Endodermal cell (in vitro differentiated cells): ENCODE data around the gene BEX4. TPM values are rescaled to one million over a fixed set of nuclear protein-coding genes. Genes with fewer than 3 reads are reported as not detected.
A peak's percentile ranks its signal among the peaks of the same experiment; 100 is the strongest.
"Not testable (repeated sequence)": the region's sequence is repeated elsewhere in the genome, so short reads cannot be mapped to it uniquely, and the experiment has no call there.

Source experiments
- DNase-seq: peaks from one replicate; pipeline ENCODE4 v3.0.0-alpha.2; 2017
- H3K27ac ChIP-seq: 2 replicates; pipeline ENCODE4 v1.5.1; 2013; ENCODE audit warnings: mild to moderate bottlenecking, low read depth, low read length, moderate library complexity
- H3K27me3 ChIP-seq: 2 replicates; pipeline ENCODE4 v1.6.1; 2013; ENCODE audit warnings: mild to moderate bottlenecking, low read length, moderate library complexity; ENCODE audit not compliant: insufficient read depth, control insufficient read depth, poor library complexity, severe bottlenecking
- H3K36me3 ChIP-seq: 2 replicates; pipeline ENCODE4 v1.7.0; 2013; ENCODE audit warnings: mild to moderate bottlenecking, low read length, moderate library complexity; ENCODE audit not compliant: control insufficient read depth, insufficient read depth
- H3K4me1 ChIP-seq: one replicate; pipeline ENCODE4 v1.7.0; 2013; ENCODE audit warnings: low read length; ENCODE audit not compliant: control insufficient read depth, insufficient read depth
- H3K4me3 ChIP-seq: 2 replicates; pipeline ENCODE4 v1.5.1; 2013; ENCODE audit warnings: mild to moderate bottlenecking, low read length, moderate library complexity
- H3K9ac ChIP-seq: 2 replicates; pipeline ENCODE4 v1.6.1; 2013; ENCODE audit warnings: mild to moderate bottlenecking, low read length, moderate library complexity; ENCODE audit not compliant: poor library complexity, severe bottlenecking; ENCODE audit errors: extremely low read depth
- H3K9me3 ChIP-seq: 2 replicates; pipeline ENCODE4 v1.6.1; 2013; ENCODE audit warnings: mild to moderate bottlenecking, low read length, moderate library complexity; ENCODE audit not compliant: control insufficient read depth
- H3K27ac Mint-ChIP-seq: 2 replicates; pipeline ENCODE4 v1.8.0; 2020; ENCODE audit warnings: mixed read lengths
- H3K27me3 Mint-ChIP-seq: 2 replicates; pipeline ENCODE4 v1.8.0; 2021; ENCODE audit warnings: mild to moderate bottlenecking, mixed read lengths; ENCODE audit not compliant: insufficient read depth
- H3K36me3 Mint-ChIP-seq: 2 replicates; pipeline ENCODE4 v1.8.0; 2020; ENCODE audit warnings: low read depth, mixed read lengths
- H3K4me1 Mint-ChIP-seq: 2 replicates; pipeline ENCODE4 v1.8.0; 2020; ENCODE audit warnings: mixed read lengths
- H3K4me3 Mint-ChIP-seq: 2 replicates; pipeline ENCODE4 v1.8.0; 2020; ENCODE audit warnings: mild to moderate bottlenecking, moderate library complexity, mixed read lengths
- H3K9me3 Mint-ChIP-seq: 2 replicates; pipeline ENCODE4 v1.8.0; 2020; ENCODE audit warnings: mild to moderate bottlenecking, mixed read lengths
- WGBS, 2 experiments: methylation state at CpG; one replicate each; pipeline versions ENCODE4 v1.1.5 to v1.1.7; 2013; ENCODE audit warnings: missing lambda C conversion rate in 2 of 2, mixed read lengths in 1 of 2; ENCODE audit not compliant: insufficient coverage in 1 of 2, insufficient read length in 1 of 2; 5-methylcytosine and 5-hydroxymethylcytosine counted together
- long read RNA-seq, 4 experiments: library from polyadenylated mRNA in 2 of 4; library from RNA in 1 of 4; library from capped mRNA in 1 of 4; stranded (forward) in 3 of 4; unstranded in 1 of 4; transcript quantifications; one replicate each; pipeline ENCODE4 v2.0.0, GENCODE V29; 2020 to 2021; ENCODE audit warnings: inconsistent platforms in 1 of 4
- polyA plus RNA-seq, 2 experiments: library from polyadenylated mRNA; stranded (reverse); fragments of 50-300 nt; gene quantifications; one replicate each; pipeline ENCODE4 v1.2.3, GENCODE V29; 2013
- total RNA-seq, 2 donors: library from RNA; stranded (reverse); fragmentation: NEBNext Ultra II Directional in 1 of 2; extraction: Animal tissue kit (Norgen Biotek cat#: 25700) in 1 of 2; gene quantifications; 2 replicates in 1 of 2; 3 replicates in 1 of 2; pipeline ENCODE4 v1.2.1, GENCODE V29; 2021
- TF ChIP-seq, protein P1 (sequence below): fragments of 200-600 bp; sonication (generic); conservative IDR thresholded peaks from 2 replicates; pipeline ENCODE4 v1.5.0; 2021; ENCODE audit warnings: antibody characterized with exemption, mild to moderate bottlenecking

The BEX4 gene
- total RNA-seq = 10 to 100 TPM; 65.1 to 71.0 TPM
- 103 TPM for polyA plus RNA-seq (2013, experiment 1 of 2)
- polyA plus RNA-seq (2013, experiment 2 of 2) = 98.1 TPM
- long read RNA-seq, experiment 1, transcript BEX4-202 (3 exons, 1,328 nt) = major isoform, 31 of 63 reads
- long read RNA-seq, experiment 1, partial matches to known transcripts = 27 of 63 reads
- long read RNA-seq, experiment 1, other reads (novel, unspliced or antisense) = 4 of 63 reads
- long read RNA-seq, experiment 2, transcript BEX4-202 (3 exons, 1,328 nt) = major isoform, 99 of 110 reads
- long read RNA-seq, experiment 2, partial matches to known transcripts = 2 of 110 reads
- long read RNA-seq, experiment 2, other reads (novel, unspliced or antisense) = 7 of 110 reads
- long read RNA-seq, experiment 3, transcript BEX4-201 (2 exons, 1,066 nt) = minor isoform, 10 of 270 reads
- long read RNA-seq, experiment 3, transcript BEX4-202 (3 exons, 1,328 nt) = major isoform, 249 of 270 reads
- long read RNA-seq, experiment 3, partial matches to known transcripts = 3 of 270 reads
- long read RNA-seq, experiment 3, other reads (novel, unspliced or antisense) = 8 of 270 reads
- long read RNA-seq, experiment 4, transcript BEX4-201 (2 exons, 1,066 nt) = minor isoform, 17 of 724 reads
- long read RNA-seq, experiment 4, transcript BEX4-202 (3 exons, 1,328 nt) = major isoform, 666 of 724 reads
- long read RNA-seq, experiment 4, partial matches to known transcripts = 2 of 724 reads
- long read RNA-seq, experiment 4, other reads (novel, unspliced or antisense) = 39 of 724 reads

DNA sequence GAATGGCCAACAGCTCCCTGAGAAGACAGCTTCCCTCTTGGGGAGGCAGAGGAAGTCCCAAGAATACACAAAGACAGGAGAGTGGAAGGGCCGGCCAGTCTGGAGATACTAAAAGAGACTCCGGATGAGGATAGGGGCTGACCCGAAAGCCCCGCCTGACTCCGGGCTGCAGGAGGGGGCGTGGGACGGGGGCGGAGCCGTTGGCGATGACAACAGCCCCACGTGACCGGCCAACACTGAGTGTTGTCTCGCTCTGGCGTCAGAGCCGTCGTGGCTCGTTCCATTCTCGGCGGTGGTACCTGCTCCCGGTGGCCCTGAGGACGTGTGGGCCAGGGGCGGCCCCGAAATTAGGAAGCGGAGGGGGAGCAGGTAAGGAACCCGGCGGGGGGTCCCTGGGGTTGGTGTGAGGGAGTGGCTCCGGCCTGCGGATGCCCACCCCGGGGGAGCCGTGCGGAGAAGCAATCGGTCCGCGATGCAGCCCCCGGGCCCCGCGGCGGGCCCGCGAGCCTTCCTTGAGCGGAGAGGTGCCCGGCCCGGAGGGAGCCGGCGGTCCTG, at the start of gene BEX4:
Gene BEX4, plus strand, starts transcription at position 239 of the 555 bp plus-strand sequence. CDS start 1,046 bp downstream, outside the sequence.
- H3K9ac ChIP-seq = peak within 1 kb of the TSS; percentile 88
- Mint-ChIP-seq H3K4me1 (peaks cover 9% of the 10 kb centered on the region), H3K36me3 (peaks cover 14% of the 10 kb centered on the region), H3K4me3 (peak within 1 kb of the TSS; percentile 78), H3K9me3 (peaks cover 20% of the 10 kb centered on the region), H3K27me3 (peaks cover 5% of the 10 kb centered on the region), H3K27ac (peak within 1 kb of the TSS; percentile 97)
- 0% methylated on average over 3 to 43 of the region's 45 CpGs for WGBS, 2 experiments
- peaks cover 13% of the 10 kb centered on the region for H3K36me3 ChIP-seq
- TF ChIP-seq, protein P1, sequence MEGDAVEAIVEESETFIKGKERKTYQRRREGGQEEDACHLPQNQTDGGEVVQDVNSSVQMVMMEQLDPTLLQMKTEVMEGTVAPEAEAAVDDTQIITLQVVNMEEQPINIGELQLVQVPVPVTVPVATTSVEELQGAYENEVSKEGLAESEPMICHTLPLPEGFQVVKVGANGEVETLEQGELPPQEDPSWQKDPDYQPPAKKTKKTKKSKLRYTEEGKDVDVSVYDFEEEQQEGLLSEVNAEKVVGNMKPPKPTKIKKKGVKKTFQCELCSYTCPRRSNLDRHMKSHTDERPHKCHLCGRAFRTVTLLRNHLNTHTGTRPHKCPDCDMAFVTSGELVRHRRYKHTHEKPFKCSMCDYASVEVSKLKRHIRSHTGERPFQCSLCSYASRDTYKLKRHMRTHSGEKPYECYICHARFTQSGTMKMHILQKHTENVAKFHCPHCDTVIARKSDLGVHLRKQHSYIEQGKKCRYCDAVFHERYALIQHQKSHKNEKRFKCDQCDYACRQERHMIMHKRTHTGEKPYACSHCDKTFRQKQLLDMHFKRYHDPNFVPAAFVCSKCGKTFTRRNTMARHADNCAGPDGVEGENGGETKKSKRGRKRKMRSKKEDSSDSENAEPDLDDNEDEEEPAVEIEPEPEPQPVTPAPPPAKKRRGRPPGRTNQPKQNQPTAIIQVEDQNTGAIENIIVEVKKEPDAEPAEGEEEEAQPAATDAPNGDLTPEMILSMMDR = no peak
- H3K4me1 ChIP-seq = no peaks in the 10 kb centered on the region
- H3K9me3 ChIP-seq = no peaks in the 10 kb centered on the region
- peak within 1 kb of the TSS; percentile 89 for H3K27ac ChIP-seq
- no peaks in the 10 kb centered on the region for H3K27me3 ChIP-seq
- H3K4me3 ChIP-seq = peak within 1 kb of the TSS; percentile 86
- DNase-seq = peak; percentile 97

GRCh38 chrX:103170216-103170615, 44.7 kb upstream of the BEX4 start:
- Histone ChIP-seq H3K9me3 (no peaks in the 10 kb centered on the region), H3K4me1 (no peaks in the 10 kb centered on the region), H3K27me3 (no peaks in the 10 kb centered on the region), H3K4me3 (no peak overlapping the region), H3K9ac (no peak overlapping the region), H3K27ac (no peak overlapping the region), H3K36me3 (no peaks in the 10 kb centered on the region)
- Mint-ChIP-seq H3K27ac (no peak overlapping the region), H3K36me3 (no peaks in the 10 kb centered on the region), H3K4me3 (no peak overlapping the region), H3K9me3 (peaks cover 17% of the 10 kb centered on the region), H3K4me1 (no peaks in the 10 kb centered on the region), H3K27me3 (no peaks in the 10 kb centered on the region)
- 85% methylated on average over 2 of the region's 3 CpGs; no CpG with 5 or more reads in 1 of the 2 experiments for WGBS, 2 experiments
- TF ChIP-seq, protein P1 = no peak
- no peak for DNase-seq

GRCh38 chrX:103171353-103171752, 43.6 kb upstream of the BEX4 start:
- peaks cover 16% of the 10 kb centered on the region for H3K9me3 Mint-ChIP-seq
- no peaks in the 10 kb centered on the region for H3K4me1 Mint-ChIP-seq
- 82% methylated on average over 1 of the region's 2 CpGs; no CpG with 5 or more reads in 1 of the 2 experiments for WGBS, 2 experiments
- H3K27ac Mint-ChIP-seq = no peak overlapping the region
- Histone ChIP-seq H3K27ac (no peak overlapping the region), H3K27me3 (no peaks in the 10 kb centered on the region), H3K36me3 (no peaks in the 10 kb centered on the region), H3K9me3 (no peaks in the 10 kb centered on the region), H3K4me1 (no peaks in the 10 kb centered on the region), H3K9ac (no peak overlapping the region), H3K4me3 (no peak overlapping the region)
- H3K4me3 Mint-ChIP-seq = no peak overlapping the region
- no peaks in the 10 kb centered on the region for H3K36me3 Mint-ChIP-seq
- no peaks in the 10 kb centered on the region for H3K27me3 Mint-ChIP-seq
- TF ChIP-seq, protein P1 = no peak
- DNase-seq = no peak

GRCh38 chrX:103175256-103175655, 39.7 kb upstream of the BEX4 start:
- H3K27ac ChIP-seq, H3K9ac ChIP-seq, H3K4me3 ChIP-seq, H3K4me1 Mint-ChIP-seq, H3K9me3 ChIP-seq, DNase-seq, H3K27me3 ChIP-seq, H3K36me3 ChIP-seq, H3K4me3 Mint-ChIP-seq, H3K27ac Mint-ChIP-seq, H3K36me3 Mint-ChIP-seq, H3K4me1 ChIP-seq: not testable (repeated sequence)
- WGBS, 2 experiments = 100% methylated on average over 2 of the region's 2 CpGs; no CpG with 5 or more reads in 1 of the 2 experiments
- Mint-ChIP-seq H3K27me3 (peaks cover 18% of the 10 kb centered on the region), H3K9me3 (peaks cover 13% of the 10 kb centered on the region)
